ENCODE measurements around the gene PCDHB11. TPM values are rescaled to one million over a fixed set of nuclear protein-coding genes. Genes with fewer than 3 reads are reported as not detected.
A peak's percentile ranks its signal among the peaks of the same experiment; 100 is the strongest.
"Not testable (repeated sequence)": the region's sequence is repeated elsewhere in the genome, so short reads cannot be mapped to it uniquely, and the experiment has no call there.

The PCDHB11 gene
- total and polyA plus RNA-seq, 7 donors, result 0.34 to 5.0 (median 3.1) TPM; not detected in 2

- H3K4me3 ChIP-seq, result peak within 1 kb of the TSS; percentile 11 to 34 (median 24)
- no peaks in the 10 kb centered on the region for H3K27me3 ChIP-seq
- H3K27ac ChIP-seq, result no peak within 1 kb of the TSS
- DNase-seq, result no peak
- TF ChIP-seq CTCF (IDR thresholded peaks at IDR 0.05) (no peak), POLR2AphosphoS5 (IDR thresholded peaks at IDR 0.05) (no peak), EP300 (IDR thresholded peaks at IDR 0.05) (no peak), POLR2A (IDR thresholded peaks at IDR 0.05) (no peak)
- H3K9me3 ChIP-seq, result peaks cover 19 to 61% (median 42%) of the 10 kb centered on the region in 4 donors
- peaks cover 0 to 3% (median 0%) of the 10 kb centered on the region in 4 donors for H3K4me1 ChIP-seq
- H3K36me3 ChIP-seq, result peaks cover 0 to 6% (median 0%) of the 10 kb centered on the region in 4 donors
- intact Hi-C loops (cut with DNase I), result loop anchor here (5.0 kb wide), 1 partner anchor 339 kb away; no protein-coding TSS in a partner anchor
- whole genome bisulfite sequencing, 2 donors, result 28 to 40% methylated on average over 15 of the region's 15 CpGs
These were observed 23.8 kb downstream of the PCDHB11 start, which contains the start of gene PCDHB14 for GRCh38 chr5:141223112-141223783. Gene PCDHB14, plus strand, starts transcription at chr5:141223343. Its CDS starts 163 bp downstream, at chr5:141223506.

- H3K4me3 ChIP-seq, H3K36me3 ChIP-seq, H3K4me1 ChIP-seq, DNase-seq, H3K27ac ChIP-seq, H3K27me3 ChIP-seq: not testable (repeated sequence)
- H3K9me3 ChIP-seq, result peaks cover 13 to 57% (median 38%) of the 10 kb centered on the region in 4 donors
- 33 to 66% methylated on average over 35 of the region's 40 CpGs for WGBS, 2 donors
- intact Hi-C loops (cut with DNase I), result loop anchor here (5.0 kb wide), 1 partner anchor 337 kb away; no protein-coding TSS in a partner anchor
These were observed 25.4 kb downstream of the PCDHB11 start for GRCh38 chr5:141224844-141225243.

GRCh38 chr5:141225421-141225820, 26.0 kb downstream of the PCDHB11 start:
- peaks cover 13 to 59% (median 38%) of the 10 kb centered on the region in 4 donors for H3K9me3 ChIP-seq
- intact Hi-C loops (cut with DNase I), result not testable (repeated sequence)

DNA sequence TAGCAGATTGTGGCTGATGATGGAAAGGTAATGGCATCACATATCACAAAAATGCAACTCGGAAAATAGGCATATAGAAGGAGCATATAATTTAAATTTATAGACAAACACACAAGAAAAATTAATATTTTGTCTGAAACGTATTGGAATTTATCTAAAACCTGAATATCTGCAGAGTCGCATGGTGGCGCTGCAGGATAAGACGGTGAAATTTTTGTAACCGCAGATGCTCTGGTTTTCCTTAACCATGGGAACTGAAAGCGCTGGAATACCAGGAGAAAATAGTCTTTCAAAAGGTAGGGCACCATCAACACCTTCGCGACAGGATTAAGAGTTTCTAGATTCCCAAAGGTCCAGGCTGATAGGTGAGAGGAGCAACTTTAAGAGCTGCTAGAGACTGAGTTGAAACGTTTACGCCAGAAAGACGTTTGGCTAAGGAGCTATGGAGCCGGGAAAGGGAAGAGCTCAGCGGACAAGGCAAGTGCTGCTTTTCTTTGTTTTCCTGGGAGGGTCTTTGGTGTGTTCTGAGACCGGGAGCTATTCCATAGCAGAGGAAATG, 34.8 kb downstream of the PCDHB11 start:
- intact Hi-C loops (cut with DNase I), result no loop called here
- peak overlapping the region in 3 of 4 donors; percentile 6 to 28 (median 22) for H3K4me3 ChIP-seq
- 9 to 30% methylated on average over 15 of the region's 15 CpGs for WGBS, 2 donors

More at GRCh38 chr5:141225421-141225820, 26.0 kb downstream of the PCDHB11 start:
- not testable (repeated sequence) for H3K4me3 ChIP-seq, H3K27ac ChIP-seq, H3K4me1 ChIP-seq, H3K27me3 ChIP-seq, H3K36me3 ChIP-seq, DNase-seq
- WGBS, 2 donors, result 36 to 66% methylated on average over 25 to 30 of the region's 30 CpGs

GRCh38 chr5:141235922-141236321, 36.5 kb downstream of the PCDHB11 start:
- H3K4me1 ChIP-seq; intact Hi-C loops (cut with DNase I); H3K36me3 ChIP-seq; H3K27me3 ChIP-seq; H3K4me3 ChIP-seq; H3K27ac ChIP-seq; DNase-seq: not testable (repeated sequence)
- peaks cover 31 to 86% (median 60%) of the 10 kb centered on the region in 4 donors for H3K9me3 ChIP-seq
- WGBS, 2 donors, result 39 to 63% methylated on average over 40 of the region's 40 CpGs

More for the DNA sequence above, 34.8 kb downstream of the PCDHB11 start:
- peaks cover 22 to 75% (median 50%) of the 10 kb centered on the region in 4 donors for H3K9me3 ChIP-seq
- H3K36me3 ChIP-seq, result no peaks in the 10 kb centered on the region
- no peaks in the 10 kb centered on the region for H3K4me1 ChIP-seq
- H3K27ac ChIP-seq, result no peak overlapping the region
- peaks cover 0 to 4% (median 0%) of the 10 kb centered on the region in 3 donors for H3K27me3 ChIP-seq
- TF ChIP-seq POLR2AphosphoS5 (IDR thresholded peaks at IDR 0.05) (no peak), EP300 (IDR thresholded peaks at IDR 0.05) (no peak), POLR2A (IDR thresholded peaks at IDR 0.05) (no peak), CTCF (IDR thresholded peaks at IDR 0.05) (no peak)
- no peak for DNase-seq

DNA sequence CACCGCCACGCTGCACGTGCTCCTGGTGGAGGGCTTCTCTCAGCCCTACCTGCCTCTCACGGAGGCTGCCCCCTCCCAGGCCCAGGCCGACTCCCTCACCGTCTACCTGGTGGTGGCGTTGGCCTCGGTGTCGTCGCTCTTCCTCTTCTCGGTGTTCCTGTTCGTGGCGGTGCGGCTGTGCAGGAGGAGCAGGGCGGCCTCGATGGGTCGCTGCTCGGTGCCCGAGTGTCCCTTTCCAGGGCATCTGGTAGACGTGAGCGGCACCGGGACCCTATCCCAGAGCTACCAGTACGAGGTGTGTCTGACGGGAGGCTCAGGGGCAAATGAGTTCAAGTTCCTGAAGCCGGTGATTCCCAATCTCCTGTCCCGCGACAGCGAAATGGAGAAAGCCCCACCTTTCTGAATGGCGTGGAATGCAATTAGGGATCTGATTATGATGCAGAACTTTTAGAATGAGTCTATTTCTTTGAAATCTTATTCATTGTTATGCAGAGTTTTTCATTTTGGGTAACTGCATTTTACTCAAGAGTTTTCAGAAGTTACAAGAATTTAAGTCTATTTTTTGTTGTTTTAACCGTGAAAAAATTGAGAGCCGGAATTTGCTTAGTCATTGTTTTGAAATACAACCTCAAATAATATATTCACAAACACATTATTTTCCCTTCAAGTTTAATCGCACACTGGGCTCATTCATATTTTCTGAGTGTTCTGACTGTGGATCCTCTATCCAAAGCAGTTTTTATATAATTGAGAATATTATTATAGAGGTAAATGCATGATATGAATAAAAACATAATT, 37.3 kb downstream of the PCDHB11 start:
- 27 to 50% methylated on average over 32 of the region's 32 CpGs for WGBS, 2 donors
- intact Hi-C loops (cut with DNase I), result no loop called here
- Histone ChIP-seq H3K36me3 (no peaks in the 10 kb centered on the region), H3K9me3 (peaks cover 35 to 92% (median 60%) of the 10 kb centered on the region in 4 donors), H3K27ac (no peak overlapping the region), H3K27me3 (peaks cover 0 to 12% (median 0%) of the 10 kb centered on the region in 3 donors), H3K4me1 (no peaks in the 10 kb centered on the region), H3K4me3 (no peak overlapping the region)
- TF ChIP-seq CTCF (IDR thresholded peaks at IDR 0.05) (no peak), EP300 (IDR thresholded peaks at IDR 0.05) (no peak), POLR2AphosphoS5 (IDR thresholded peaks at IDR 0.05) (no peak), POLR2A (IDR thresholded peaks at IDR 0.05) (no peak)
- DNase-seq, result no peak
